ENCODE data around the gene MRPL49. TPM values are rescaled to one million over a fixed set of nuclear protein-coding genes. Genes with fewer than 3 reads are reported as not detected.
A peak's percentile ranks its signal among the peaks of the same experiment; 100 is the strongest.
"Not testable (repeated sequence)": the region's sequence is repeated elsewhere in the genome, so short reads cannot be mapped to it uniquely, and the experiment has no call there.

MRPL49 gene
- total RNA-seq, 1 donor from 2014 or later = 50.6 TPM

DNA sequence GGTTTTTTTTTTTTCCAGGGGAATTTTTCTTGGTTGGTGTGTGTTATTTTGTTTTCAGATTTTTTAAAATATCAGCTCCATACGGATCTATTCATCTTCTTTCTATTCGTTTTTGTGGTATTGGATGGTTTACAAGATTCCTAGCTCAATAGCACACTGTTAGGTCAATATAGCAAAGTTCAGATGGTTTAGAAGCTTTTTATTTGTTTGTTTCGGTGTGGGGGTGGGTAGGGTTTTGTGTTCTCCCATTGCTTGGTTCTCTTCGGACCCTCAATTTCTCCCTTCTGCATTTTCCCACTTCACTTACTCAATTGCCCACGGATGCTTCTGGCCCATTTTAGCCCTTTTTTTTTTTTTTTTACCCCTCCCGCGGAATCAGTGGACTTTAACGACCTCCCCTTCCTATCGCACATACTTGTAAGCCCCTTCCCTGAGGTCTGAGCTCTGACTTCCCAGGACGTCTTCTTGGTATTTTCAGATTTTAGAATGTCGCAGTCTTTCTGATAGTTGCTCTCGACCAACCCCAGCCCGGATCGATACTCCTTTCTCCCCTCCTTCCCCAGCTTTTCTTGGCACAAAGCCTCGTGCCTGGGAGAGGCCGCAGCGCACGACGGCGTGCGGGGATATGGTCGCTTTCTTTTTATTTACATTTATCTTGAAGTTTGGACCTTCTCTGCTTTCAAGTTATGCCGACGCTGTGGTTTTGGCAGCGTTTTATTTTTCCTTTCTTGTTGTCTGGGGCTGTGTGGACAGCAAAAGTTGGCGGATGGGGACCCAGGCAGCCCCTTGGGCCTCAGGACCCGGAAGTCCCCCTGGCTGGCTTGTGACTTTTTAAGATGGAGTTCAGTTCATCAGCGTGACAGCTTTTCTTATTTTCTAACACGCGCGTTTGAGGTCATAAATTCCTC is 43.5 kb downstream of the MRPL49 start:
- DNase-seq (ENCODE audit: low read depth in 2 of 2) = no peak

DNA sequence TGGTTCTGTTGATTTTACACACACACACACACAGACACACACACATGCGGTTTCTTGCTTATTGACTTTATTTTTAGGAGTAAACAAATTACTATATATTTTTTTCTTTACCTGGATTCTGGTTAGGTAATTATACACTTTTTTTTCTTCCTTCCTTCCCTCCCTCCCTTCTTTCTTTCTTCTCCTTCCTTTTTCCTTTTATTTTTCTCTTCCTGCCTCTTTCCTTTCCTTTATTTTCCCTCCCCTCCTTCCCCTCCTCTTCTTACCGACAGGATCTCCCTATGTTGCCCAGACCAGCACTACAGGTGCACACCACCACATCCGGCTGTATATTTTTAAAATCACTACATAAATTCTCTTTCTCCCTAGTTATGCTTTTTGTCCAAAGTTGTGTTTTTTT is 44.8 kb downstream of the MRPL49 start:
- DNase-seq (ENCODE audit: low read depth in 2 of 2) = no peak

DNA sequence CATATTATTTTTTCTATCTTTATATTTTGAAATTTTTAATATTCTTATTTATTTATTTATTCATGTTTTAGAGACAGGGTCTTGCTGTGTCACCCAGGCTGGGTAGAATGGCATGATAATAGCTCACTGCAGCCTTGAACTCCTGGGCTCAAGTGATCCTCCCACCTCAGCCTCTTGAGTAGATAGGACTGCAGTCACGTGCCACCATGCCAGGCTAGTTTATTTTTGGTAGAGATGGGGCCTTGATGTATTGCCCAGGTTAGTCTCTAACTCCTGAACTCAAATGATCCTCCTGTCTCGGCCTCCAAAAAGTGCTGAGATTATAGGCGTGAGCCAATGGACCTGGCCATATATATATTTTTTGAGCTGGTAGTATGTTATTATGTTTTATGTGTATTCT is 45.5 kb downstream of the MRPL49 start:
- no peak for DNase-seq (ENCODE audit: low read depth in 2 of 2)

DNA sequence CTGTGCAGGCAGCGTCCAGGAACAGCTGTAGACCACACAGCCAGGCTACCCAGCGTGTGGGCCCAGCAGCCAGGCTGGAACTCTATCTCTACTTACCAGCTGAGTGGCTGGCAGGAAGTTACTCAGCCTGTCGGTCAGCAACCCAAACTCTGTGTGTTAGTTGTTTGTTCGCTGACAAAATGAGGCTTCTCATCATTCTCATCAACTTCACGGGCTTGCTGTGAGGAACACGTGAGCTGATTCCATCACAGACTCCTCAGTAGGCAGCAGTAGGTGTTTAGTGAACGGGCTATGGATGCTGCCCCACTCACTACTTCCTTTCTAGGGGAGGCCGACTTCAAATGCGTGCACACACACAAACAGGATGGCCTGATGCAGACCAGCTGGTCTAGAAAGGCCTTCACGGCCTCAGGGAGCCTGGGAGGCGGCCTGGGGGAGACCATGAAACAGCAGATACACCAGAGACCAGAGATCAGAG is 47.1 kb downstream of the MRPL49 start:
- DNase-seq (ENCODE audit: low read depth in 2 of 2) = peak in 1 of 2 donors; percentile 92

DNA sequence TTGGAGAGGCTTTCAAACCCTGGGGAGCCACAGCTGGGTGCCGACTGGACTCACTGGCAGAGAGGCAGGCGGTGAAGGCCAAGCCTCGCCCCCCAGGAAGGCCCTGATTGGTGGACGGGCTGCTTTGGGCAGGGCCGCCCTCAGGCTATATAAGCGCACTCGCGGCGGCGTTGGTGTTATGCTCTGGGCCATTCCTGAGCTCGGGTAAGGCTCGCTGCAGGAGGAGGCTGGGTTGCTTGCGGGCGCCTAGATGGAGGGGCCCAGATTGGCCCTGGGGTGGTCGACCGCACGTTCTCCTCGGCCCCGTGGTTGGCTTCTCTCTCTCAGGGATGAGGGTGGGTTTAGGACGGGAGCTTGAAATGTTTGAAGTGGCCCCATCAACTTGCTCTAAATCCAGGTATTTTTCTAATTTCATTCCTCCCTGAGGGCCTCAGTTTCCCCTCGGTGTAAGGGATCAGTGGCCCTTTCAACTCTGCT is 48.0 kb downstream of the MRPL49 start, which contains the start of gene SPDYC:
Gene SPDYC, plus strand, starts transcription at position 176 of the 477 bp plus-strand sequence. CDS start 1,125 bp downstream, outside the sequence.
- no peak for DNase-seq (ENCODE audit: low read depth in 2 of 2)

DNA sequence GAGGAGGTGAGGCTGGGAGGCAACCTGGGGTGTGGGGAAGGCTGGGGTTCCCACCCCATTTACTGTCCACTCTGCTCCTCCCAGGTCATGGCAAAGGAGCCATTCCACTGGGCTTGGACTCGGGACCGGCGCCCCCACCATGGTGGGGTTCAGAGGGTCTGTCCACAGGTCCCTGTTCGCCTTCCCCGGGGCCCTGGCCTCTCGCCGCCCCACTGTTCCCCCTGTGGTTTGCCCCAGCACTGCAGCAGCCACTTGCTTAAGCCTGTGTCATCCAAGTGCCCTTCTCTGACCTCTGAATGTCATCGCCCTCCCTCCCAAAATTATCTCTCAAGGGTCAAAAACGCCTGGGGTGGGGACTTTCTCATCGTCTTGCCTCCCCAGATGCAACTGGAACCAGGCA is 50.5 kb downstream of the MRPL49 start:
- no peak for DNase-seq (ENCODE audit: low read depth in 2 of 2)

DNA sequence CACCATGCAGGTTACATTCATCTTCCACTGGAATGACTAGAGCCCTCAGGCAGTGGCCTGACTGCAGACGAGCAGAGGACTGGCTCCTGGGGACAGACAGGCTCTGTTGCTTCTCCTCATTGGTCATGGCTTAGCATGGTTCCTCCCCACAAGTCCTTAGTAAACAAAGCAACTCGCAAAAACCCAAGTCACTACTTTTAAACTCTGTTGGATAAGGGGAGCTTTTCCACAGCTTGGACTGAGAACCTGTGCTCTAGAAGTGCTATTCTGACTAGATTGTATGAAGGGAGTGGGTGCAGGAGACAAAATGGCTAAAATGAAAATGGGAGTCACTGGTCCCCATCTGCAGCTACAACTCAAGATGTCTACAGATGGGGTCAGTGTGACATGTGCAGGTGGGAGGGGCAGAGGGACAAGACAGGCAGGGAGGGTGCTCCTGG is 52.5 kb downstream of the MRPL49 start:
- not testable (repeated sequence) for DNase-seq (ENCODE audit: low read depth in 2 of 2)

Other genes starting within 250 kb of the MRPL49 start
- 30.3 and 39.2 TPM in 2 replicates for gene EHD1, start 243.7 kb upstream of the MRPL49 start, total RNA-seq
- 7.2 and 13.5 TPM in 2 replicates for gene ATG2A, start 205.1 kb upstream of the MRPL49 start, total RNA-seq
- 6.0 and 11.1 TPM in 2 replicates for gene PPP2R5B, start 197.6 kb upstream of the MRPL49 start, total RNA-seq
- gene GPHA2, start 186.4 kb upstream of the MRPL49 start, total RNA-seq = not detected in 2 replicates
- not detected in 2 replicates for gene MAJIN, start 150.2 kb upstream of the MRPL49 start, total RNA-seq
- gene BATF2, start 125.3 kb upstream of the MRPL49 start, total RNA-seq = 0.39 and 0.63 TPM in 2 replicates
- 107 and 142 TPM in 2 replicates for gene ARL2, start 108.2 kb upstream of the MRPL49 start, total RNA-seq
- gene SNX15, start 94.9 kb upstream of the MRPL49 start, total RNA-seq = 7.7 and 10.1 TPM in 2 replicates
- gene SAC3D1, start 81.1 kb upstream of the MRPL49 start, total RNA-seq = 7.6 and 8.5 TPM in 2 replicates
- 15.1 and 16.6 TPM in 2 replicates for gene NAALADL1, start 63.8 kb upstream of the MRPL49 start, total RNA-seq
- gene CDCA5, start 38.3 kb upstream of the MRPL49 start, total RNA-seq = 3.9 and 7.6 TPM in 2 replicates
- gene ZFPL1, start 38.1 kb upstream of the MRPL49 start, total RNA-seq = 20.7 and 24.7 TPM in 2 replicates
- 186 and 271 TPM in 2 replicates for gene VPS51, start 26.1 kb upstream of the MRPL49 start, total RNA-seq
- gene TM7SF2, start 10.4 kb upstream of the MRPL49 start, total RNA-seq = 14.6 and 14.8 TPM in 2 replicates
- gene ZNHIT2, start 4.6 kb upstream of the MRPL49 start, total RNA-seq = 6.3 and 7.7 TPM in 2 replicates
- gene FAU, start 187 bp upstream of the MRPL49 start, total RNA-seq = 211 and 383 TPM in 2 replicates
- 5.6 and 15.4 TPM in 2 replicates for gene SYVN1, start 12.2 kb downstream of the MRPL49 start, total RNA-seq
- gene SPDYC, start 47.9 kb downstream of the MRPL49 start, total RNA-seq = not detected in 2 replicates
- 81.3 and 88.1 TPM in 2 replicates for gene CAPN1, start 59.6 kb downstream of the MRPL49 start, total RNA-seq
- 4.7 and 5.7 TPM in 2 replicates for gene POLA2, start 139.6 kb downstream of the MRPL49 start, total RNA-seq
- gene CDC42EP2, start 192.5 kb downstream of the MRPL49 start, total RNA-seq = 6.4 and 7.8 TPM in 2 replicates
- gene DPF2, start 211.5 kb downstream of the MRPL49 start, total RNA-seq = 18.5 and 32.1 TPM in 2 replicates
- under 0.01 and 0.26 TPM in 2 replicates for gene TIGD3, start 232.4 kb downstream of the MRPL49 start, total RNA-seq